Fibroblast of skin of right biceps (primary cell): ENCODE measurements around the gene CLDN15.
A peak's percentile ranks its signal among the peaks of the same experiment; 100 is the strongest.
"Not testable (repeated sequence)": the region's sequence is repeated elsewhere in the genome, so short reads cannot be mapped to it uniquely, and the experiment has no call there.

Experiments used
- DNase-seq: peaks from one replicate; pipeline ENCODE4 v3.0.0-alpha.2; 2013

The CLDN15 gene

GRCh38 chr7:101237206-101238067 is at the start of gene CLDN15:
TSS of gene CLDN15 (minus strand) at chr7:101237802. CDS start at chr7:101237581, 221 bp downstream.
- DNase-seq: peak; percentile 81

- DNase-seq: no peak
Measured at GRCh38 chr7:101287032-101287431, 49.4 kb upstream of the CLDN15 start.

GRCh38 chr7:101285880-101286279 is 48.3 kb upstream of the CLDN15 start:
- not testable (repeated sequence) for DNase-seq

- DNase-seq: no peak
Measured at GRCh38 chr7:101285171-101285570, 47.6 kb upstream of the CLDN15 start.

GRCh38 chr7:101280912-101281311 is 43.3 kb upstream of the CLDN15 start:
- not testable (repeated sequence) for DNase-seq

- no peak for DNase-seq
Measured at GRCh38 chr7:101278461-101279292, 41.1 kb upstream of the CLDN15 start.

GRCh38 chr7:101277155-101277554 is 39.6 kb upstream of the CLDN15 start:
- DNase-seq: no peak

GRCh38 chr7:101273206-101273605 is 35.6 kb upstream of the CLDN15 start:
- DNase-seq: no peak

- no peak for DNase-seq
Measured at GRCh38 chr7:101271021-101271420, 33.4 kb upstream of the CLDN15 start.

- no peak for DNase-seq
Measured at GRCh38 chr7:101269664-101270063, 32.1 kb upstream of the CLDN15 start.

- DNase-seq: no peak
Measured at GRCh38 chr7:101265622-101266516, 28.3 kb upstream of the CLDN15 start.

GRCh38 chr7:101264102-101264706 is 26.6 kb upstream of the CLDN15 start:
- not testable (repeated sequence) for DNase-seq

- peak; percentile 64 for DNase-seq
Measured at GRCh38 chr7:101258243-101258731, 20.7 kb upstream of the CLDN15 start.

GRCh38 chr7:101255796-101256195 is 18.2 kb upstream of the CLDN15 start:
- DNase-seq: no peak

- not testable (repeated sequence) for DNase-seq
Measured at GRCh38 chr7:101253199-101253598, 15.6 kb upstream of the CLDN15 start.

- peak; percentile 98 for DNase-seq
Measured at GRCh38 chr7:101251871-101252659, 14.5 kb upstream of the CLDN15 start.

GRCh38 chr7:101250324-101250723 is 12.7 kb upstream of the CLDN15 start:
- no peak for DNase-seq

GRCh38 chr7:101248276-101248675 is 10.7 kb upstream of the CLDN15 start:
- no peak for DNase-seq

- no peak for DNase-seq
Measured at GRCh38 chr7:101245147-101245668, 7.6 kb upstream of the CLDN15 start.

- DNase-seq: peak; percentile 88
Measured at GRCh38 chr7:101244375-101245146, 7.0 kb upstream of the CLDN15 start, which contains the start of gene FIS1. TSS of gene FIS1 (minus strand) at chr7:101245081. CDS start at chr7:101245004, 77 bp downstream.
